NOMO-1 treated with DMSO at 0.1 percent for 48 hours (cell line): ENCODE results near the gene EFHC1.
"Not testable (repeated sequence)": the region's sequence is repeated elsewhere in the genome, so short reads cannot be mapped to it uniquely, and the experiment has no call there.

ENCODE experiments used
- DNase-seq: peaks from one replicate; lab custom pipeline; 2025; ENCODE audit not compliant: unreplicated experiment; lab: John Stamatoyannopoulos, UW

The EFHC1 gene

GRCh38 chr6:52419809-52420667 lies at the start of gene EFHC1:
TSS of gene EFHC1 (plus strand) at chr6:52420342. CDS start at chr6:52420411, 69 bp downstream.
- peak; percentile 97 for DNase-seq

GRCh38 chr6:52371656-52372191 lies 48.4 kb upstream of the EFHC1 start:
- peak; percentile 29 for DNase-seq

- DNase-seq: no peak
Measured at GRCh38 chr6:52373151-52373690, 46.9 kb upstream of the EFHC1 start.

GRCh38 chr6:52374247-52374646 lies 45.9 kb upstream of the EFHC1 start:
- no peak for DNase-seq

GRCh38 chr6:52375780-52376556 lies 44.2 kb upstream of the EFHC1 start:
- DNase-seq: peak; percentile 36

GRCh38 chr6:52376763-52377162 lies 43.4 kb upstream of the EFHC1 start:
- DNase-seq: no peak

- peak; percentile 45 for DNase-seq
Measured at GRCh38 chr6:52377538-52378221, 42.5 kb upstream of the EFHC1 start.

- no peak for DNase-seq
Measured at GRCh38 chr6:52381249-52381648, 38.9 kb upstream of the EFHC1 start.

- DNase-seq: no peak
Measured at GRCh38 chr6:52384145-52384766, 35.9 kb upstream of the EFHC1 start.

- no peak for DNase-seq
Measured at GRCh38 chr6:52385074-52385473, 35.1 kb upstream of the EFHC1 start.

- not testable (repeated sequence) for DNase-seq
Measured at GRCh38 chr6:52388119-52388518, 32.0 kb upstream of the EFHC1 start.

GRCh38 chr6:52388790-52389189 lies 31.4 kb upstream of the EFHC1 start:
- DNase-seq: no peak

- DNase-seq: no peak
Measured at GRCh38 chr6:52389264-52389625, 30.9 kb upstream of the EFHC1 start.

- DNase-seq: peak; percentile 60
Measured at GRCh38 chr6:52389626-52390360, 30.3 kb upstream of the EFHC1 start.

- DNase-seq: peak; percentile 76
Measured at GRCh38 chr6:52390361-52390727, 29.8 kb upstream of the EFHC1 start.

- no peak for DNase-seq
Measured at GRCh38 chr6:52391599-52391998, 28.5 kb upstream of the EFHC1 start.

- no peak for DNase-seq
Measured at GRCh38 chr6:52392944-52393343, 27.2 kb upstream of the EFHC1 start.

- DNase-seq: no peak
Measured at GRCh38 chr6:52393780-52394179, 26.4 kb upstream of the EFHC1 start.

- DNase-seq: no peak
Measured at GRCh38 chr6:52394251-52394666, 25.9 kb upstream of the EFHC1 start.

- DNase-seq: no peak
Measured at GRCh38 chr6:52395969-52396368, 24.2 kb upstream of the EFHC1 start.
